VCaP (cell line): ENCODE data around the gene PYCR2.

ENCODE experiments used
- H3K27ac ChIP-seq: fragments of 450-650 bp; 2 replicates; pipeline ENCODE4 v1.5.1; 2017
- TF ChIP-seq, protein P1 (sequence below): fragments of 450-650 bp; conservative IDR thresholded peaks from 2 replicates; pipeline ENCODE4 v1.5.1; 2017; ENCODE audit warnings: mild to moderate bottlenecking, moderate library complexity

PYCR2 gene

DNA sequence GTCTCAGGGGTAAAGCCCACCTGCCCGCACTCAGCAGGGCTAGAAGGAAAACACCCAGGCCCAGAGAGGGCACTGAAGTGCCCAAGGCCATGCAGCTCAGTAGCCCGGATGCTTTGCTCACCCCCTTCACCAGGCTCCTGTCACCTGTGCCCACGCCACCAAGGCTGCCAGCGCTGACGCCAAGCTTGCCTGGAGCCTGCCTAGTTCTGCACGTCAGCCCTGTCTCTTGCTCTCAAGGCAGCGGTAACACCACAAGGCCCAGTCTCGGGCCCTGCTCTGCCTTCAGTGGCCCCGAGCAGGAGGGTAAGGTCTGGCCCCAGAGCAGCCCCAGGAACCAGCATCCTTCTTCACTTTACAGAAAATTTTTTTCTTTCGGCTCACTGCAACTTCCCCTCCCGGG is 49.6 kb downstream of the PYCR2 start:
- H3K27ac ChIP-seq: no peak overlapping the region
- TF ChIP-seq, protein P1, sequence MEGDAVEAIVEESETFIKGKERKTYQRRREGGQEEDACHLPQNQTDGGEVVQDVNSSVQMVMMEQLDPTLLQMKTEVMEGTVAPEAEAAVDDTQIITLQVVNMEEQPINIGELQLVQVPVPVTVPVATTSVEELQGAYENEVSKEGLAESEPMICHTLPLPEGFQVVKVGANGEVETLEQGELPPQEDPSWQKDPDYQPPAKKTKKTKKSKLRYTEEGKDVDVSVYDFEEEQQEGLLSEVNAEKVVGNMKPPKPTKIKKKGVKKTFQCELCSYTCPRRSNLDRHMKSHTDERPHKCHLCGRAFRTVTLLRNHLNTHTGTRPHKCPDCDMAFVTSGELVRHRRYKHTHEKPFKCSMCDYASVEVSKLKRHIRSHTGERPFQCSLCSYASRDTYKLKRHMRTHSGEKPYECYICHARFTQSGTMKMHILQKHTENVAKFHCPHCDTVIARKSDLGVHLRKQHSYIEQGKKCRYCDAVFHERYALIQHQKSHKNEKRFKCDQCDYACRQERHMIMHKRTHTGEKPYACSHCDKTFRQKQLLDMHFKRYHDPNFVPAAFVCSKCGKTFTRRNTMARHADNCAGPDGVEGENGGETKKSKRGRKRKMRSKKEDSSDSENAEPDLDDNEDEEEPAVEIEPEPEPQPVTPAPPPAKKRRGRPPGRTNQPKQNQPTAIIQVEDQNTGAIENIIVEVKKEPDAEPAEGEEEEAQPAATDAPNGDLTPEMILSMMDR: no peak

DNA sequence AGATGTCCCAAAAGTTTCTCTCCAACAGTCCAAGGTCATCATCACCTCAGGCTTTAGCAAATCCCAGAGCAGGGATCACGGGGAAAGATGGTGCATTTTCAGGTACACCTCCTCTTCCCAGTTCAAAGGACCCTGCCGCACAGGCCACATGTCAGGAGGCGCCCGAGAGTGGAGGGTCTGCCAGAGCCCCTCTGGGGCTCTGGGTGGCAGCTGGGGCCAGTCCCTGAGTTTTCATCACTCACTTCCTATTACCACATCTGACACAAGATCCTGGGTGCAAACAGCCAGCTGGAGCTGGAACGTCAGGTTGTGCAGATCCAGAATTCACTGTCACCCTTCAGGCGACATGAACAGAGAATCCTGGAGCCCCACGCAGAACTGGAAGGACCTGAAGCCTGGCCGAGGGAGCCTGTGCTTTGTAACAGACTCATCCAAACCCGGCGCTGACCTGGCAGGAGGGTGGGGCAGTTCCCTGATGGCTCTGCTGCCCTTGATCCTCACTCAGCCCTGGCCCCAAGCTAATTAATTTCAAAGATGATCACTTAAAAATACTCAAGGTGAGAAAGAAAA is 50.7 kb downstream of the PYCR2 start:
- no peak overlapping the region for H3K27ac ChIP-seq

DNA sequence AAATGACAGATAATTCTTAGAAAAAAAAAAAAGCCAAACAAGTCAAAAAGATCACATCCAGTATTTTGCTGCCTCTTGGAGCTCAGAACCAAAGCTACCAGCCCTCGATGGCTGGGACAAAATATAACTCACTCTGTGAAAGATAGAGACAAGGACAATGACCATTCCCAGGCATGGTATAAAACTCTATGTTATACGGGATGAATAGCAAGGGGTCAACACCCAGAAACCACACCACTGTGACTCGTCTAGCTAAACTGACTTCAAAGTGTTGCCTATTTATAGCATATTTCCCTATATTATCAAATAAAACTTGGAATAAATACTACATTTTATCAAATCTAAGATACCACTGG is 52.0 kb downstream of the PYCR2 start:
- TF ChIP-seq, protein P1: no peak
- H3K27ac ChIP-seq: no peak overlapping the region

More for the DNA sequence above, 50.7 kb downstream of the PYCR2 start:
- TF ChIP-seq, protein P1: no peak

DNA sequence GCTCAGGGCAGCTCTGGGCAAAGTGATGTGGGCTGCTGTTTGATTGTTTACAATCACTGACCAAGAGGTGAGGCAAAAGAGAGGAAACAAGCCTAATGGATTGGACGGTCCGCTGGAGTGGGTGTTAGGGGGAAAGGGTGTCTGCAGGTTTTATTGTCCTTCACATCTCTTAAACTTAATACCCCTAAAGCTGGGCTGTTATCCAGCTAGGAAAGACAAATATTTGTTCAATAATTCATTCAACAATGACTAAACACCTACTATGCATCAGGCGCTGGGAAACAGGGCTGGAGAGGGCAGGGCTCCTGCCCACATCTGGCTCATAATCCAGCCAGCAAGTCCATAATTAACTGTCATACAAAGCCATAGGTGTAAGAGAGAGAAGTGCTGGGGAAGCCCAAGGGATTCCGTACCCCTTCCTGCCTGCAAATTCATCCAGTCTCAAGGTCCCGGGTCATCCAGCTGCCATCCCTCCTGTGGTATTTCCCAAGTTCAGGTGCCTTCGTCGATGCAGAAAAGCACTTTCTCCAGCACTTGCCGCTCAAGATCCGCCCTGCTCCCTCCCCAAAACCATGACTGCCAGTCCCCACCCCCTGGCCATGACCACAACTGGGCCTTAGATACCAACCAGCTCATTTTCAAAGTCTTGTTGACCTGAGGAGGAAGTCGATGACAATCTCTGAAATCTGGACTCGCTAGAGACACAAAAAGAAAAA is 52.5 kb downstream of the PYCR2 start:
- no peak overlapping the region for H3K27ac ChIP-seq
- TF ChIP-seq, protein P1: no peak

DNA sequence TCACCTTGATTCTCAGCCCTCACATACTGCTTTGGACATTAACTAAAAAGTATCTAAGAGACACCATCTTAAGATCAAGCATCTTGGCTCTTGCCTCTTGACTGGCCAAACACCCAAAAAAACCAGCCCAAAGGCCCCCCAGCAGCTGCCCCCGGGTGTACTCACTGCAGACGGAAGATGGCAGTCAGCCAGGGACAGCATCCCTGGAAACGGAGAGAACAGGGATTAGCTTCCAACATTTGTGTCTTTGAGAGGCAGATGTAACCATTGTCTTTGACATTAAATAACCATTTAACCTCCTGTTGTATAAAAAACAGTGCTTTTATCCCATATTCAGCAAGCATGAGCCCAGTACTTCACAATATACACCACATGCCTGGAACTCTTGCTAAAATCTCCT is 53.1 kb downstream of the PYCR2 start:
- TF ChIP-seq, protein P1: no peak
- H3K27ac ChIP-seq: no peak overlapping the region
